CD4-positive, alpha-beta T cell treated with Interleukin-4 for 4 hours (primary cell): Measurements from ENCODE around the gene AKR7A2.

Source experiments
- DNase-seq: peaks from one replicate; pipeline ENCODE4 v3.0.0-alpha.2; 2020

Gene AKR7A2

GRCh38 chr1:19342894-19343616 lies 31.1 kb upstream of the AKR7A2 start:
- no peak for DNase-seq

- no peak for DNase-seq
Observed at GRCh38 chr1:19342062-19342750, 30.3 kb upstream of the AKR7A2 start.

GRCh38 chr1:19341201-19342061 lies 29.5 kb upstream of the AKR7A2 start:
- peak; percentile 65 for DNase-seq

GRCh38 chr1:19340387-19340937 lies 28.5 kb upstream of the AKR7A2 start:
- DNase-seq: no peak

GRCh38 chr1:19339214-19339861 lies 27.4 kb upstream of the AKR7A2 start:
- DNase-seq: no peak

GRCh38 chr1:19338323-19338762 lies 26.4 kb upstream of the AKR7A2 start:
- no peak for DNase-seq

- DNase-seq: no peak
Observed at GRCh38 chr1:19337289-19337688, 25.3 kb upstream of the AKR7A2 start.

GRCh38 chr1:19336543-19336942 lies 24.6 kb upstream of the AKR7A2 start:
- DNase-seq: peak; percentile 46

- no peak for DNase-seq
Observed at GRCh38 chr1:19333587-19334354, 21.8 kb upstream of the AKR7A2 start.

GRCh38 chr1:19332832-19333231 lies 20.9 kb upstream of the AKR7A2 start:
- DNase-seq: no peak

- no peak for DNase-seq
Observed at GRCh38 chr1:19331262-19331878, 19.4 kb upstream of the AKR7A2 start.

GRCh38 chr1:19330449-19331135 lies 18.6 kb upstream of the AKR7A2 start:
- no peak for DNase-seq

- DNase-seq: no peak
Observed at GRCh38 chr1:19329611-19330010, 17.7 kb upstream of the AKR7A2 start.

- DNase-seq: no peak
Observed at GRCh38 chr1:19329188-19329587, 17.2 kb upstream of the AKR7A2 start.

- DNase-seq: no peak
Observed at GRCh38 chr1:19328486-19328885, 16.5 kb upstream of the AKR7A2 start.

- DNase-seq: no peak
Observed at GRCh38 chr1:19327736-19328135, 15.8 kb upstream of the AKR7A2 start.

- DNase-seq: no peak
Observed at GRCh38 chr1:19327301-19327700, 15.4 kb upstream of the AKR7A2 start.

- no peak for DNase-seq
Observed at GRCh38 chr1:19326748-19327065, 14.8 kb upstream of the AKR7A2 start.

- no peak for DNase-seq
Observed at GRCh38 chr1:19325958-19326747, 14.2 kb upstream of the AKR7A2 start.

- no peak for DNase-seq
Observed at GRCh38 chr1:19325368-19325957, 13.5 kb upstream of the AKR7A2 start.
